Measurements from ENCODE around the gene CAPN9. TPM values are rescaled to one million over a fixed set of nuclear protein-coding genes. Genes with fewer than 3 reads are reported as not detected.

Gene CAPN9
- total RNA-seq, 1 donor from 2014 or later, result 0.19 TPM

GRCh38 chr1:230701895-230702768 lies 45.1 kb upstream of the CAPN9 start:
- H3K9me3 Mint-ChIP-seq, result no peaks in the 10 kb centered on the region
- no peaks in the 10 kb centered on the region for H4K20me1 ChIP-seq (ENCODE audit: low read depth)
- H3K4me1 Mint-ChIP-seq, result peaks cover 29% of the 10 kb centered on the region
- H3K9me3 ChIP-seq (ENCODE audit: low read depth), result no peaks in the 10 kb centered on the region
- H3K27me3 ChIP-seq, result no peaks in the 10 kb centered on the region
- H3F3A ChIP-seq (ENCODE audit: low read depth), result no peaks in the 10 kb centered on the region
- peaks cover 7% of the 10 kb centered on the region for H3K4me1 ChIP-seq
- H3K36me3 ChIP-seq, result no peaks in the 10 kb centered on the region
- H3K27ac ChIP-seq, result no peak overlapping the region
- no peak overlapping the region for H3K9ac ChIP-seq
- TF ChIP-seq EZH2 (IDR thresholded peaks at IDR 0.05) (no peak), CTCF (IDR thresholded peaks at IDR 0.05) (no peak), EZH2phosphoT487 (IDR thresholded peaks at IDR 0.05) (no peak)
- H3K79me2 ChIP-seq (ENCODE audit: low read depth), result no peaks in the 10 kb centered on the region
- peaks cover 10% of the 10 kb centered on the region for H3K27me3 Mint-ChIP-seq (ENCODE audit: insufficient read depth, low read depth)
- no peak overlapping the region for H2AFZ ChIP-seq (replicated peaks)
- no peak overlapping the region for H3K4me3 Mint-ChIP-seq
- no peaks in the 10 kb centered on the region for H3K36me3 Mint-ChIP-seq
- no peak for DNase-seq (ENCODE audit: low spot score)
- peak overlapping the region; percentile 31 for H3K27ac Mint-ChIP-seq
- H3K4me2 ChIP-seq, result no peak overlapping the region
- H3K4me3 ChIP-seq, result no peak overlapping the region

GRCh38 chr1:230702934-230703678 lies 44.1 kb upstream of the CAPN9 start:
- Histone ChIP-seq H3K27ac (no peak overlapping the region), H3K4me1 (peaks cover 7% of the 10 kb centered on the region), H3K4me3 (no peak overlapping the region), H3K9me3 (ENCODE audit: low read depth) (no peaks in the 10 kb centered on the region), H3F3A (ENCODE audit: low read depth) (no peaks in the 10 kb centered on the region), H4K20me1 (ENCODE audit: low read depth) (no peaks in the 10 kb centered on the region), H2AFZ (replicated peaks) (no peak overlapping the region), H3K36me3 (no peaks in the 10 kb centered on the region), H3K4me2 (no peak overlapping the region), H3K9ac (no peak overlapping the region), H3K27me3 (no peaks in the 10 kb centered on the region), H3K79me2 (ENCODE audit: low read depth) (no peaks in the 10 kb centered on the region)
- peak; percentile 14 for DNase-seq (ENCODE audit: low spot score)
- H3K27me3 Mint-ChIP-seq (ENCODE audit: insufficient read depth, low read depth), result peaks cover 6% of the 10 kb centered on the region
- H3K4me1 Mint-ChIP-seq, result peaks cover 31% of the 10 kb centered on the region
- peak overlapping the region; percentile 62 for H3K4me3 Mint-ChIP-seq
- no peaks in the 10 kb centered on the region for H3K36me3 Mint-ChIP-seq
- peak overlapping the region; percentile 61 for H3K27ac Mint-ChIP-seq
- H3K9me3 Mint-ChIP-seq, result no peaks in the 10 kb centered on the region
- TF ChIP-seq EZH2 (IDR thresholded peaks at IDR 0.05) (no peak), CTCF (IDR thresholded peaks at IDR 0.05) (no peak), EZH2phosphoT487 (IDR thresholded peaks at IDR 0.05) (no peak)

GRCh38 chr1:230703679-230704385 lies 43.4 kb upstream of the CAPN9 start:
- Mint-ChIP-seq H3K27ac (no peak overlapping the region), H3K4me1 (peaks cover 36% of the 10 kb centered on the region), H3K36me3 (no peaks in the 10 kb centered on the region), H3K9me3 (no peaks in the 10 kb centered on the region), H3K27me3 (ENCODE audit: insufficient read depth, low read depth) (peaks cover 9% of the 10 kb centered on the region), H3K4me3 (no peak overlapping the region)
- no peaks in the 10 kb centered on the region for H4K20me1 ChIP-seq (ENCODE audit: low read depth)
- no peaks in the 10 kb centered on the region for H3K27me3 ChIP-seq
- no peak overlapping the region for H3K4me2 ChIP-seq
- H3K4me1 ChIP-seq, result peaks cover 7% of the 10 kb centered on the region
- no peak overlapping the region for H2AFZ ChIP-seq (replicated peaks)
- no peaks in the 10 kb centered on the region for H3F3A ChIP-seq (ENCODE audit: low read depth)
- H3K9ac ChIP-seq, result no peak overlapping the region
- H3K79me2 ChIP-seq (ENCODE audit: low read depth), result no peaks in the 10 kb centered on the region
- no peak for DNase-seq (ENCODE audit: low spot score)
- TF ChIP-seq CTCF (IDR thresholded peaks at IDR 0.05) (no peak), EZH2 (IDR thresholded peaks at IDR 0.05) (no peak), EZH2phosphoT487 (IDR thresholded peaks at IDR 0.05) (no peak)
- H3K4me3 ChIP-seq, result no peak overlapping the region
- no peak overlapping the region for H3K27ac ChIP-seq
- H3K36me3 ChIP-seq, result no peaks in the 10 kb centered on the region
- no peaks in the 10 kb centered on the region for H3K9me3 ChIP-seq (ENCODE audit: low read depth)

All from neural progenitor cell (in vitro differentiated cells).